ENCODE measurements around the gene PANX3.

PANX3 gene

DNA sequence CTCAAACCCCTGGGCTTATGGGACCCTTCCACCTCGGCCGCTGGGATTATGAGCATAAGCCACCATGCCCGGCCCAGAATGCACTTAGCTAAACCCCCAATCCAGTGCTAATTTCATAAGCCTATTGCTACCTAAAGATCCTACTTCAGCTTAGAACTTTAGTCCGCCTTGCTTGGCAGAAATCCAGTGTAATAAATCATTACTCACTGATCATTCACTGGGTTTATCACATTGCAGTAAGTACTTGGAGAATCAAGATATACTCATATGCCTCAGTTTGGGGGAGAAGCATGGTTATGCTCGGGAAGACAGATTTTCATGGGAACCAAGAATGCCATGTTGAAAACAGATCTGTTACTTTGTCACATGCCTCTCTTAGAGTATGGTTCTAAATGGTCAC lies 7.6 kb downstream of the PANX3 start:
- no peak for DNase-seq

- DNase-seq, result peak; percentile 74
Observed at GRCh38 chr11:124622531-124623451, 11.6 kb downstream of the PANX3 start, which contains the start of gene TBRG1. TSS of gene TBRG1 (plus strand) at chr11:124622864. CDS start at chr11:124623084, 220 bp downstream.

- DNase-seq, result no peak
Observed at GRCh38 chr11:124623861-124624525, 12.8 kb downstream of the PANX3 start.

- no peak for DNase-seq
Observed at GRCh38 chr11:124625504-124626168, 14.4 kb downstream of the PANX3 start.

DNA sequence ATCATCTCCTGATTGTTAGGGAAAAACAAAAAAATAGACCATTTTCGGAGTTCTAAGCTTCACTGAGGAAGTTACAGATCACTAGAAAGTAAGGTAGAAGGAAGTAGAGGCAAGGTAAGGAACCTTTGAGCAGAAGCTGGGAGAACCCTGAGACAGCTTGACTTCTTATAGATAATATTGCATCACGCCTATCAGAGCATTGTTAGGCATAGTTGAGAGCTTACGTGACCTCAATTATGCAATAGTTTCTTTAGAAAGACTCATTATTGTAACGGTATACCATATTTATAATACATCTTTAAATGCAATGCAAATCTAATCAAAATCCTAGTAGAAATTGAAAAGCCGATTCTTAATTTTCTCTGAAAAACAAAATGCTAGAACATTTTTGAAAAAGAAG lies 16.3 kb downstream of the PANX3 start:
- DNase-seq, result no peak

DNA sequence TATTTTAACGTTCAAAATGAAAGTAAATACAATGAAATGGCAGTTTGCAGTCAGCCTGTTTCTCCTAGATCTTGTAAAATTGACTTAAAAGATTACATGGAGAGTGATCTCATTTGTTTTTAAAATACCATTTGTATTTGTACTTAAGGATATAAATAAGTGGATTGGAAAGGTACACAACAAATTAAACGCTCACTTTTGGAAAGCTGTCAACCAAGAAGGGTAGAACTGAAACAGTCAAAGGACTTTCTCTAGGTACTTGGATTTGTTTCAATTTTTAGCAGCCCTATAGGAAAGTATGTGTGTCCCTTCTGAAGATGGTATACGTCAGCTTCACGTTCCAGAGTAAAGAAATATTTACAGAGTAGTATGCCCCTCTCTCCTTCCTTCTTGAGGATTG lies 18.7 kb downstream of the PANX3 start:
- no peak for DNase-seq

- DNase-seq, result no peak
Observed at GRCh38 chr11:124633355-124633754, 22.1 kb downstream of the PANX3 start.

- DNase-seq, result no peak
Observed at GRCh38 chr11:124635932-124636331, 24.7 kb downstream of the PANX3 start.

DNA sequence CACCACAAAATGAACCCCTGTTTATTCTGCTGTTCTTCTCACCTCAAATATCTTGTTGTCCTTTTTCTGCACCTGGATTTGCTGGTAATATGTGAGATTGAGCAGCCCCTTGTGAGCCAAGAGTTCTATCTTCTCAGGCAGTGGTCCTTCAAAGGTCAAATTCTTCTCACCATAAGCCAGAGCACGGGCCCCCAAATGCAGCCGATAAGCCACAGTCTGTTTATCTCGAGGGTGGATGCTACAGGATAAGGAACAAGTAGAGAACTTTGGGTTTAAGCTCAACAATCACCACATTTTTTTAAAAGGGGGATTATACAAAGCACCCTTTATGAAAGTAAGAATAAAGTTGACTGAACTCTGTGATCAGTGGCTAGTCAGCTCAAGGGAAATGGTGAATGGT lies 27.3 kb downstream of the PANX3 start:
- no peak for DNase-seq

GRCh38 chr11:124639186-124639585 lies 28.0 kb downstream of the PANX3 start:
- no peak for DNase-seq

- DNase-seq, result no peak
Observed at GRCh38 chr11:124640666-124641065, 29.4 kb downstream of the PANX3 start.

DNA sequence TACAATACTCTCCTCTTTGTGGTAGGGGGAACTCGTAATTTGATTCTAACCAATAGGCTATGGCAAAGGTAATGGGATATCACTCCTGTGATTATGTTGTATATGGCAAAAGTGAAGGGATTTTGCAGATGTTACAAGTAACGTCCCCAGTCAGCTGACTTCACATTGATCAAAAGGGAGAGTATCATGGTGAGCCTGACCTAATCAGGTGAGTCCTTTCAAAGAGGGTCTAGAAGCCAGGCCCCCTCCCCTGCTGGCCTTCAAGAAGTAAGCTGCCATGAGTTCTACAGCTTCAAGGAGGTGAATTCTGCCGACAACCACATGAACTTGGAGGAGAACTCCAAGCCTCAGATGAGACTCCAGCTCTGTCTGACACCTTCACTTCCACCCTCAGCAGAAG lies 31.4 kb downstream of the PANX3 start:
- no peak for DNase-seq

DNA sequence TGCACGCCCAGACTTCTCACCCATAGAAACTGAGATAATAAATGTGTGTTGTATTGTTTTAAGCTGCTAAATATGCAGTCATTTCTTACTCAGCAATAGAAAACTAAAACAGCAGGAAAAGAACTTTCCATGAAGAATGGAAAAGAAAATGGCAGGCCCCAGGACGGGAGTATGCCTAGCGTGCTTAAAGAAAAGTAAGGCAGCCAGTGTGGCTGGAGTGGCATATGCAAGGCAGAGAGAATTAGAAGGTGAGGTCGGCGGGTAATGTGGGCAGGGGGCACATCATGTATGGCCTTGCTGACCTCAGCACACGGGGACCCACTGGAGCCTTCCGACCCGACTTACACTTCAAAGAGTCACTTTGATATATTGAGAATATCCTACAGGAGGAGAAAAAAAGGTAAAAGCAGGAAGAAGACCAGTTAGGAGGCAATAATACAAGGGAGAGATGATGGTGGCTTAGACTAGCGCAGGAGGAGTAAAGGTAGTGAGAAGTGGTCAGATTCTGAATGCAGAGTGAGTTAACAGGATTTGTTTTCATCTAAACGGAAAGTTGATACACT lies 31.9 kb downstream of the PANX3 start:
- DNase-seq, result no peak

DNA sequence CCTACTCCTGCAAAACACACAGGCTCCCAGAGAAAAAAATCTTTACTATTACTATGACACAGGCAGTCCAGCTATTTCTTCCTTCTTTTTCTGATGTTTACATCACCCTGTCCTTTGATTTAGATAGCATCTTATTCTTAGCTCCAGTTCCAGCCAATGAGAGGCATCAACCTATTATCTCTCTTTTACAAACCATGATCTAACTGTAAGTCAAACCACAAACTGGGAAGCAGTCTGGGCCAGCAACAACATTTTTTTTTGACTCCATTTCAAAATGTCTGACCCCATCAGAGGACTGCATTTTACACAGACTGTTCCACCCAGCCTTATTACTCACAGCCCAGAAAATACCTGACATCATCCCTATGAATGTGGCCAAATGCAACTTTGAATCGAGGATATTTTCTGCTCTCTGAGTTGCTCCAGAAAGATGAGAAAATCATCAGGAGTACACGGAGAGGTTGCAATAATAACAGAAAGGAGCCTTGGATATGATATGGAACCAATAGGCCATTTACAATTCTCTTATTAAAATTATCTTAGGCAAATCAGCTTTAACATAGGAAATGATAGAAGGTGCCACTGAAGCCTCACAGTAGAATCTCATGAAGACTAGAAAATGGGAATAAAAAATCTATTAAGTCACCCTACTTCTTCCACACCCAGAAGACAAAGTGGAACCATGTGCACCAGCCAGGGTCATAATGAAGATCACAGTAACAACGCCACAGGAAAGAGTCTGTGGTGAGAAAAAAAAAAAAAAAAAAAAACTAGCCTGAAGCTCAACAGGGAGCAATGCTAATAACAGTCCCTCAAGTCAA lies 32.6 kb downstream of the PANX3 start:
- DNase-seq, result no peak

- DNase-seq, result peak; percentile 20
Observed at GRCh38 chr11:124644426-124645280, 33.4 kb downstream of the PANX3 start.

- DNase-seq, result no peak
Observed at GRCh38 chr11:124646148-124646547, 34.9 kb downstream of the PANX3 start.

- DNase-seq, result no peak
Observed at GRCh38 chr11:124648610-124649009, 37.4 kb downstream of the PANX3 start.

DNA sequence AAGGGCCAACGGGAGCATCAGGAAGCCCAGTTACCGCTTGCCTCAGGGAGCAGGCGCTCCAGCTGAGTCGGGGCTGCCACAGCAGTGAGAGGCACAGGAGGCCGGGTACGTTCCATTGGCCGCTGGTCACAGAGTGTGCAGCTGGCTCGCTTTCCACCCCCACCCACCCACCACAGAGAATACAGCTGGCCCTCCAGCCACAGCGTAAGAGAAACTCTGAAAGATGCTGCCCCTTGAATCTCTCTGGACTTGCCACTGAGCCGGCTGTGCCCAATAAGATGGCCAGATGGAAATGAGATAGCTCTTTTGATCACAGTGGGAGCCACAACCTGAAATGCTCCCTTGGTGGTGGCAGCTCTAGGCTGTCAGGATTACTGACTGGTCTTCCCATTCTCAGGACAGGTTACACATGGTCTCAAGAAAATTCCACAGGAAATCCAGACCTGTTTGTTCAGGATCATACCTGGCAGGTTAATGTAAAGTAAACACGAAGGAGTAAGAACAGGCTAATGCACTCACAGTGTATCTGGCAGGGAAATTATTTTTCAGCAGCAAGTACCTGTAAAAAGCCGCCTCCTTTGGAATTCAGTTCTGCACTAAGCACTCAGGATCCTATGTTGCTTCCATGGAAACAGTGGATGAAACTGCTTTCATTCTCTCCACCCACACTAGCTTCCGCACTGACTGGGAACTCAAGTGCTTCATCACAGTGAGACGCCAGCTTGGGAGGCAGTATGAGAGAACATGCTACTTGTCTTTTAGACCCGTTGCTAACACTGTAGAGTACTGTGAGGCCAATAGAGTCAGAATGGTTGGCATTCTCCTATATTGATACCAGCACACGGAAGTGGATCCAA lies 45.8 kb downstream of the PANX3 start:
- DNase-seq, result no peak

DNA sequence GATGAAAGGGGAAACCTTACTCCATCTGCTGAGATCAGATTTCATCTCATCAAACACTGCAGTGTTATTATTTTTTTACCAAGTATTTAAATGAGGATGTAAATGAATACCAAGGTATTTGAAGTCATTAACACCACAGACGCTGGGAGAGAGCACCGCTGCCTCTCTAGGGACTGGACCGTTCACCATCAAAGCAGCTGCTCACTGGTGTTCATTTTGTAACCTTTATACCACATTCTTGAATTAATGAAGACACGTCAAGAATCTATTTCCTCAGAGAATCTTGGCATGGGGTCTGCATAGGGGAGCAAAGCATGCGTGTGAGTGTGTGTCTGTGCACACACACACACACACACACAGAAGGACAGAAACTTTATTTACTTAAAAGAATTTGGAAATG lies 46.7 kb downstream of the PANX3 start:
- no peak for DNase-seq

DNA sequence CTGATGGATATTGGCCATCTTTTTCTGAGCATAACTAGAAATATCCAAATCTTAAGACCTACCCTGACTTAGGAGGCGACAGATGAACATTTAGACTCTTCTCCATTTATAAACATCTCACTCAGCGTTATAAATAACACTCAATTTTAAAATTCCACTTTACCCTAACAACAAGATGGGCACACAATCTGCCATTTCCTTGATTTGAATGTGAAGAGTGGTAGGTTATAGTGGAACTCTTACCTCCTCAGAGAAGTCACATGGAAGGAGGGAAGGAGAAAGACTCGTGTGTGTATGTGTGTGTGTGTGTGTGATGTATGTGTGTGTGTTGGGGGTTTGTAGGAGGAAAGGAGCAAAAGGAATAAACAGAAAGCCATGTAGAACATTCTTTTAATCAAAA lies 47.3 kb downstream of the PANX3 start:
- no peak for DNase-seq
